HG03565 (cell line): ENCODE results near the gene ERC1.
"Not testable (repeated sequence)": the region's sequence is repeated elsewhere in the genome, so short reads cannot be mapped to it uniquely, and the experiment has no call there.

Experiments
- ATAC-seq: cut with Tn5 transposase; IDR thresholded peaks from one replicate; pipeline ENCODE4 v1.9.1; 2021; ENCODE audit warnings: mild to moderate bottlenecking, moderate library complexity; ENCODE audit not compliant: unreplicated experiment

ERC1 gene

DNA sequence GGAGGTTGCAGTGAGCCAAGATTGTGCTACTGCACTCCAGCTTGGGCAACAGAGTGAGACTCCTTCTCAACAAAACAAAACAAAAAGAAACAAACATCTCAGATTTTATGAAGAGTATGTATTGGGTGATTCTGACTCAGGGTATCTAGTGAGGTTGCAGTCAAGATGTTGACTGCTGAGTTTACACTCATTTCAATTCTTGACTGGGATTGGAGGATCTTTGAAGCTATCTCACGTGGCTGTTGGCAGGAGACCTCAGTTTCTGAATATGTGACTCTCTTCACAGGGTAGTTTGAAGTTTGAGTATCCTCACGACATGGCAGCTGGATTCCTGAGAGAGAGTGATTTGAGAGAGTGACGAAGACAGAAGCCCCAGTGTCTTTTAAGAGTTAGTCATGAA, 29.4 kb downstream of the ERC1 start:
- ATAC-seq, result no peak

- no peak for ATAC-seq
Observed at GRCh38 chr12:1022032-1022970, 31.3 kb downstream of the ERC1 start.

DNA sequence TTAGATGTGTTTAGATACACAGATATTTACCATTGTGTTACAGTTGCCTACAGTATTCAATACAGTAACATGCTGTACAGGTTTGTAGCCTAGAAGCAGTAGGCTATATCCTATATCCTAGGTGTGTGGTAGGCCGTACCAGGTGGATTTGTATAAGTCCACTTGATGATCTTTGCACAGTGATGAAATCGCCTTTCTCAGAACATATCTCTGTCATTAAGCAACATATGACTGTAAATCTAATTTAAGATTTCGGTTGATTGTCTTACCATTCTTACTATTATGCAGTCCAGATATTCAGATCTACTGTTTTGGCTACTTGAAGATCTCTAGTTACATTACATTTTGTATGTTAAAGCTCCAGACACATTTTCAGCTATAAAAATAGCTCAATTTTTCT, 39.8 kb downstream of the ERC1 start:
- ATAC-seq, result no peak

DNA sequence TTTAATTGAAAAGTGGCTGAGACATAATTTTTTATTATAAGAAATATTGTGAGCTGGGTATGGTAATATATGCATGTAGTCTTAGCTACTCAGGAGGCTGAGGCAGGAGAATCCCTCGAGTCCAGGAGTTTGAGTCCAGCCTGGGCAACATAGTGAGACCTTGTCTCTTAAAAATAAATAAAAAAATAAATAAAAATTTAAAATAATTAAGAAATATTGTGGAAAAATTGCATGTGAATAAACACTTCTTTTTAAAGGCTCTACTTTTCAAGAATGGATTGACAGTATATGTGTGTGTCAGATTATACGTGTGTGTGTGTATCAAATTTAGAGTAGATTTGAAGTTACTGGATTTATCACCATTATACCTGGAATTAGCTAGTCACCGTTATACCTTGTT, 43.2 kb downstream of the ERC1 start:
- ATAC-seq, result no peak

GRCh38 chr12:1034751-1035457, 43.9 kb downstream of the ERC1 start:
- ATAC-seq, result no peak

GRCh38 chr12:1041478-1041877, 50.5 kb downstream of the ERC1 start:
- ATAC-seq, result no peak

- no peak for ATAC-seq
Observed at GRCh38 chr12:1044199-1044598, 53.2 kb downstream of the ERC1 start.

- no peak for ATAC-seq
Observed at GRCh38 chr12:1044696-1045095, 53.7 kb downstream of the ERC1 start.

DNA sequence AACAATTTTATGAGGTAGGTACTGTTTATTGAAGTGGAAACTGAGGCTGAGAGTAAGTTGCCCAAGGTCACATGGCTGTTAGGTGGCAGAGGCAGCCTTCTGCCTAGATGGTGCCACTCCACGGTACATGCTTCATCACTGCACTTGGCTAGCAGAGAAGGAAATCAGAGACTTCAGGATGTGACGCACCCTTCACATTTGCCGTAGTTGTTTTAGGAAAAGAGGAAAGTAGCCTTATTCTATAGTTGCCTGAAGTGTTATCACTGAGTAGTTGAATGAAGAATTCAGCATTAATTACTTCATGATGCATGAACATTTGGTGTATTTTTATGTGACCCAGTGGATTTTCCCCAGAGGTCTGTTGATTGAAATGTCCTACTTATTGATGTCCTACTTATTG, 55.7 kb downstream of the ERC1 start:
- ATAC-seq, result no peak

- ATAC-seq, result no peak
Observed at GRCh38 chr12:1047898-1048660, 57.1 kb downstream of the ERC1 start.

DNA sequence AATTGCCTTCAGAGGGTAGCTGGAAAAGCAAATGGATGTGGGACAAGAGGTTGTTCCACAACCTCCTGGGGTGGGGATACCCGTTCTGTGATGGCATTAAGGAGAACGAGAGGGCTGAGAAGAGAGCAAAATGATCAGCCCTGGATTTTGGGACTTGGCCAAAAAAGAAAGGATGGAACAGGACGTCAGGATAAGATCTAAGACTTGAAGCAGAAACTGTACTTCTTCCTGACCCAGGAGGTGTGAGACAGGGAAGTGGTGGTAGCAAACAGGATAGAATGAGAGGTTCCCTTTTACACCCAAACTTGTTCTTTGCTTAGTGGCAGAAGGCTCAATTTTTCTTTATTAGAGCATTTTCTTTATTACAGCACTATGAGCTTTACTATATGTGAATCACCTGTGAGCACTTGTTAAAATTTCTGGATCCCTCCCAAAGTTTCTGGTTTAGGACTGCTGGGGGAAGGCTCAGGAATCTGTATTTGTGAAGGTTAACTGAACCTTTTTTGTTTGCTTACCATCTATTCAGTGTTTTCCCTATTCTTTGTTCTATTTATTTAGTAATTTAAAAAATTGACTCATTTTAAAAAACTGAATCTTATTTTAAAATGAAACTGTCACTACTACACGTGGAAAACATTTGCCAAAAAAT, 59.2 kb downstream of the ERC1 start:
- no peak for ATAC-seq

DNA sequence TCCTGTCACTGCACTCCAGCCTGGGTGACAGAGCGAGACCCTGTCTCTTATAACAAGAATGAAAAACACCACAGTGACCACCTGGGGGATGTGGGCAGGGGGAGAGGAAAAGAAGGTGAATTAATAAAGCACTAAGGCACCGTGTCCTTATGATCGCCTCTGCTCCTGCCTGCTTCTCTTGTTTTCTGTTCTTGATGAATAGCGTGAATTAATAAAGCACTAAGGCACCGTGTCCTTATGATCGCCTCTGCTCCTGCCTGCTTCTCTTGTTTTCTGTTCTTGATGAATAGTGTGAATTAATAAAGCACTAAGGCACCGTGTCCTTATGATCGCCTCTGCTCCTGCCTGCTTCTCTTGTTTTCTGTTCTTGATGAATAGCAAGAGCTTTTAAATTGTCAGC, 60.6 kb downstream of the ERC1 start:
- not testable (repeated sequence) for ATAC-seq

- no peak for ATAC-seq
Observed at GRCh38 chr12:1053690-1054089, 62.7 kb downstream of the ERC1 start.

DNA sequence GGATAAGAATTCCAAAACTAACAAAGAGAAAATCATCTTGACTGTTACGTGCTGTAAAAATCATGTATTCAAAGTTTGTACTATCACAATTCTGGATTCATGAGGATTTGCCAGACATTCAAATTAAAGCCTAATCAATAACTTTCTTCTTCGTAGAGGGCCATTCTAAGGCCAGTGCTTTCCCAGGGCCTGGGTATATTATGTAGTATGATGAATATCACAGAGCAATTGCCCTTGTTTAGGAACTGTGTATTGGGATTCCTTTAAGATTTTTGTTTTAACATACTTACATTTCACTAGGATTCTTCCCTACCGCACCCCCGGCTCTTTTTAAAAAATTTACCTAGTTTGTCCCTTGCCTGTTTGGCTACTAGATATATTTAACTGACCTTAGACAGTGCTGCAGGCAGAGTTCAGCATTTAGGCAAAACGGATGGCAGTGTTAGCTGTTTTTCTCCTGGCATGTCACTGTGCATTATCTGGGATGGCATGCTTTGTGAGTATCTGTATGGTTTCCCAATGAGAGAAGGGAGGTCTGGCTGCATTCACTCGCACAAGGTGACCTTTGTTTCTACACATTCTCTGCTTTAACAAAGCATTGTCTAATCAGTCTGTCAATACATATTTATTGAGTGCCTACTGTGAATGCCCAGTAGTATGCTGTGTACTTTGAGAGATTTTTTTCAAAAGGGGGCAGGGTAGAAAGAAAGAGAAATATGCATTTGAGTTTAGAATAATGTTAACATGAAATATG, 63.3 kb downstream of the ERC1 start:
- ATAC-seq, result no peak

- ATAC-seq, result no peak
Observed at GRCh38 chr12:1056390-1056789, 65.4 kb downstream of the ERC1 start.

- ATAC-seq, result no peak
Observed at GRCh38 chr12:1058423-1058822, 67.4 kb downstream of the ERC1 start.

GRCh38 chr12:1059162-1059561, 68.1 kb downstream of the ERC1 start:
- ATAC-seq, result no peak

DNA sequence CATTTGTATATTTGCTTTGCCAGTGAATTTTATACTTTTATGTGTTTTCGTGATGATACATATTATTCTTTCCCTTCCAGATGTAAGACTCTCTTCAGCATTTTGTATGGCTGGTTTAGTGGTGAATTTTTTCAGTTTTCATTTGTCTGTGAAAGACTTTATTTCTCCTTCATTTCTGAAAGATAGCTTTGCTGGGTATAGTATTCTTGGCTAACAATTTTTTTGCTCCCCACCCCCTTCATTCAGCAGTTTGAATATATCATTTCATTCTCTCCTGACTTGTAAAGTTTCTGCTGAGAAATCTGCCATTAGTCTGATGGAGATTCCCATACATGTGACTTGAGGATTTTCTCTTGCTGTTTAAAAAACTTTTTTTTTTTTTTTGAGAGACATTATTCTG, 72.8 kb downstream of the ERC1 start:
- ATAC-seq, result no peak

GRCh38 chr12:1064317-1064716, 73.3 kb downstream of the ERC1 start:
- ATAC-seq, result no peak

DNA sequence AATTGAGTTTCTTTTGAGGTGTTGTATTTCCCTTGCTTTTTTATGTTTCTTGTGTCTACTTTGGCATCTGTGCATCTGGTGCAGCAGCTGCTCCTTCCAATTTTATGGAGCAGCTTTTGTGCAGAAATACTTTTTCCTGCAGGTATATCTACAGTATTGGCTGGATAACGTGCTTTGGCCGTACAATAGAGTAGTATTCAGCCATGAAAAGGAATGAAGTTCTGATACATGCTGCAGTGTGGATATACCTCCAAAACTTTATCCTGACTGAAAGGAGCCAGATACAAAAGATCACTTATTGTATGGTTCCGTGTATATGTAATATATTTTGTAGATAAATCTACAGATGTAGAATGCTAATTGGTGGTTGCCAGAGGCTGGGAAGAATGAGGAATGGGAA, 74.6 kb downstream of the ERC1 start:
- no peak for ATAC-seq
